ENCODE results near the gene TRPV4.

DNA sequence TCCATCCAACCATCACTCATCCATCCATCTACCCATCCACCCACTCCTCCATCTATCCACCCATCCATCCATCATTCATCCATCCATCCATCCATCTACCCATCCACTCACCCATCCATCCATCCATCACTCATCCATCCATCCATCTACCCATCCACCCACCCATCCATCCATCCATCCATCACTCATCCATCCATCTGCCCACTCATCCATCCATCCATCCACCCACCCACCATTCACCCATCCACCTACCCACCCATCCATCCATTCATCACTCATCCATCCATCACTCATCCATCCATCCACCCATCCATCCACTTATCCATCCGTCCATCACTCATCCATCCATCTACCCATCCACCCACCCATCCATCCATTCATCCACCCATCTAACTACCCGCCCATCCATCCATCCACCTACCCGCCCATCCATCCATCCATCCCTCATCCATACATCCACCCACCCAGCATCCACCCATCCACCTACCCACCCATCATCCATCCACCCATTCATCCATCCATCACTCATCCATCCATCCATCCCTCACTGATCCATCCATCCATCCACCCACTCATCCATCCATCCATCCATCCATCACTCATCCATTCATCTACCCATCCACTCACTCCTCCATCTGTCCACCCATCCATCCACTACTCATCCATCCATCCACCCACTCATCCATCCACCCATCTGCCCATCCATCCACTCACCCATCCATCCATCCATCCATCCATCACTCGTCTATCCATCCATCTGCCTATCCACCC is 24.1 kb downstream of the TRPV4 start:
- TF ChIP-seq POLR2A (IDR thresholded peaks at IDR 0.05) (no peak), CTCF (IDR thresholded peaks at IDR 0.05) (no peak)

All from esophagus squamous epithelium (tissue), 4 donors.